Kasumi-1 (cell line): Measurements from ENCODE around the gene CNOT6.
"Not testable (repeated sequence)": the region's sequence is repeated elsewhere in the genome, so short reads cannot be mapped to it uniquely, and the experiment has no call there.

Experiments used
- DNase-seq, 2 experiments: peaks; one replicate each; lab custom pipeline; 2025; lab: John Stamatoyannopoulos, UW

The CNOT6 gene

GRCh38 chr5:180494060-180494509 is at the start of gene CNOT6:
TSS of gene CNOT6 (plus strand) at chr5:180494379. CDS start at chr5:180529277, 34,898 bp downstream.
- DNase-seq: peak; percentile 80 to 87

- DNase-seq: no peak
Measured at GRCh38 chr5:180454752-180455151, 39.4 kb upstream of the CNOT6 start.

- DNase-seq: no peak
Measured at GRCh38 chr5:180455872-180456271, 38.3 kb upstream of the CNOT6 start.

- DNase-seq: no peak
Measured at GRCh38 chr5:180456792-180457191, 37.4 kb upstream of the CNOT6 start.

- not testable (repeated sequence) for DNase-seq
Measured at GRCh38 chr5:180458852-180459673, 35.1 kb upstream of the CNOT6 start.

GRCh38 chr5:180459674-180460142 is 34.5 kb upstream of the CNOT6 start:
- not testable (repeated sequence) for DNase-seq

- no peak for DNase-seq
Measured at GRCh38 chr5:180460834-180461233, 33.3 kb upstream of the CNOT6 start.

GRCh38 chr5:180461303-180461702 is 32.9 kb upstream of the CNOT6 start:
- DNase-seq: no peak

- no peak for DNase-seq
Measured at GRCh38 chr5:180463216-180463900, 30.8 kb upstream of the CNOT6 start.

- no peak for DNase-seq
Measured at GRCh38 chr5:180463916-180464602, 30.1 kb upstream of the CNOT6 start.

- DNase-seq: no peak
Measured at GRCh38 chr5:180464603-180464970, 29.6 kb upstream of the CNOT6 start.

- not testable (repeated sequence) for DNase-seq
Measured at GRCh38 chr5:180465052-180465451, 29.1 kb upstream of the CNOT6 start.

- DNase-seq: no peak
Measured at GRCh38 chr5:180466316-180466715, 27.9 kb upstream of the CNOT6 start.

- no peak for DNase-seq
Measured at GRCh38 chr5:180467028-180467975, 26.9 kb upstream of the CNOT6 start.

GRCh38 chr5:180467989-180468731 is 26.0 kb upstream of the CNOT6 start:
- DNase-seq: no peak

GRCh38 chr5:180468732-180469585 is 25.2 kb upstream of the CNOT6 start:
- no peak for DNase-seq

GRCh38 chr5:180469586-180469865 is 24.7 kb upstream of the CNOT6 start:
- no peak for DNase-seq

- DNase-seq: no peak
Measured at GRCh38 chr5:180469866-180470265, 24.3 kb upstream of the CNOT6 start.

- no peak for DNase-seq
Measured at GRCh38 chr5:180470361-180470760, 23.8 kb upstream of the CNOT6 start.
